ENCODE results near the gene GRIA1.

GRCh38 chr5:153659039-153659736, 168.7 kb downstream of the GRIA1 start:
- TF ChIP-seq, protein P1, sequence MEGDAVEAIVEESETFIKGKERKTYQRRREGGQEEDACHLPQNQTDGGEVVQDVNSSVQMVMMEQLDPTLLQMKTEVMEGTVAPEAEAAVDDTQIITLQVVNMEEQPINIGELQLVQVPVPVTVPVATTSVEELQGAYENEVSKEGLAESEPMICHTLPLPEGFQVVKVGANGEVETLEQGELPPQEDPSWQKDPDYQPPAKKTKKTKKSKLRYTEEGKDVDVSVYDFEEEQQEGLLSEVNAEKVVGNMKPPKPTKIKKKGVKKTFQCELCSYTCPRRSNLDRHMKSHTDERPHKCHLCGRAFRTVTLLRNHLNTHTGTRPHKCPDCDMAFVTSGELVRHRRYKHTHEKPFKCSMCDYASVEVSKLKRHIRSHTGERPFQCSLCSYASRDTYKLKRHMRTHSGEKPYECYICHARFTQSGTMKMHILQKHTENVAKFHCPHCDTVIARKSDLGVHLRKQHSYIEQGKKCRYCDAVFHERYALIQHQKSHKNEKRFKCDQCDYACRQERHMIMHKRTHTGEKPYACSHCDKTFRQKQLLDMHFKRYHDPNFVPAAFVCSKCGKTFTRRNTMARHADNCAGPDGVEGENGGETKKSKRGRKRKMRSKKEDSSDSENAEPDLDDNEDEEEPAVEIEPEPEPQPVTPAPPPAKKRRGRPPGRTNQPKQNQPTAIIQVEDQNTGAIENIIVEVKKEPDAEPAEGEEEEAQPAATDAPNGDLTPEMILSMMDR (IDR thresholded peaks at IDR 0.05) = no peak
- TF ChIP-seq POLR2A (IDR thresholded peaks at IDR 0.05) (no peak), POLR2AphosphoS5 (IDR thresholded peaks at IDR 0.05) (no peak)

Data from transverse colon (tissue), 4 donors.